Erythroblast (primary cell): ENCODE results near the gene VEGFB.

Source experiments
- GATA1 ChIP-seq: IDR thresholded peaks from 2 replicates; pipeline ENCODE4 v1.6.1; 2011; ENCODE audit warnings: low read depth, mild to moderate bottlenecking, control low read depth, low read length, moderate library complexity
- POLR2A ChIP-seq: IDR thresholded peaks from 2 replicates; pipeline ENCODE4 v1.6.1; 2011; ENCODE audit warnings: mild to moderate bottlenecking, low read length

- no peak for TF ChIP-seq POLR2A
- TF ChIP-seq GATA1: no peak
These were observed 9.7 kb downstream of the VEGFB start for GRCh38 chr11:64244107-64244506.
